ENCODE measurements around the gene KRTAP10-3.

The KRTAP10-3 gene

GRCh38 chr21:44527983-44528633 is 30.5 kb downstream of the KRTAP10-3 start:
- Histone ChIP-seq H3K79me2 (ENCODE audit: control insufficient read depth, insufficient read depth, low read length, unreplicated experiment) (no peaks in the 10 kb centered on the region), H3K36me3 (ENCODE audit: insufficient read depth, low read length) (no peaks in the 10 kb centered on the region), H3K27ac (ENCODE audit: low read depth, low read length) (no peak overlapping the region), H3K4me3 (ENCODE audit: low read depth, low read length) (no peak overlapping the region), H3K4me1 (ENCODE audit: control insufficient read depth, insufficient read depth, low read length, unreplicated experiment) (no peaks in the 10 kb centered on the region), H3K27me3 (ENCODE audit: insufficient read depth, low read length) (no peaks in the 10 kb centered on the region), H2AFZ (ENCODE audit: low read length, unreplicated experiment) (no peak overlapping the region)

- Histone ChIP-seq H3K36me3 (ENCODE audit: insufficient read depth, low read length) (no peaks in the 10 kb centered on the region), H3K27me3 (ENCODE audit: insufficient read depth, low read length) (no peaks in the 10 kb centered on the region), H3K79me2 (ENCODE audit: control insufficient read depth, insufficient read depth, low read length, unreplicated experiment) (no peaks in the 10 kb centered on the region), H3K4me1 (ENCODE audit: control insufficient read depth, insufficient read depth, low read length, unreplicated experiment) (no peaks in the 10 kb centered on the region), H3K4me3 (ENCODE audit: low read depth, low read length) (no peak overlapping the region), H2AFZ (ENCODE audit: low read length, unreplicated experiment) (no peak overlapping the region), H3K27ac (ENCODE audit: low read depth, low read length) (no peak overlapping the region)
Observed at GRCh38 chr21:44527156-44527982, 31.2 kb downstream of the KRTAP10-3 start.

- H3K27ac ChIP-seq (ENCODE audit: low read depth, low read length) = no peak overlapping the region
- no peaks in the 10 kb centered on the region for H3K4me1 ChIP-seq (ENCODE audit: control insufficient read depth, insufficient read depth, low read length, unreplicated experiment)
- no peaks in the 10 kb centered on the region for H3K79me2 ChIP-seq (ENCODE audit: control insufficient read depth, insufficient read depth, low read length, unreplicated experiment)
- no peaks in the 10 kb centered on the region for H3K36me3 ChIP-seq (ENCODE audit: insufficient read depth, low read length)
- no peak overlapping the region for H3K4me3 ChIP-seq (ENCODE audit: low read depth, low read length)
- no peaks in the 10 kb centered on the region for H3K27me3 ChIP-seq (ENCODE audit: insufficient read depth, low read length)
- H2AFZ ChIP-seq (ENCODE audit: low read length, unreplicated experiment) = no peak overlapping the region
Observed at GRCh38 chr21:44526096-44526997, 32.2 kb downstream of the KRTAP10-3 start.

- Histone ChIP-seq H3K79me2 (ENCODE audit: control insufficient read depth, insufficient read depth, low read length, unreplicated experiment) (no peaks in the 10 kb centered on the region), H3K4me1 (ENCODE audit: control insufficient read depth, insufficient read depth, low read length, unreplicated experiment) (no peaks in the 10 kb centered on the region), H3K36me3 (ENCODE audit: insufficient read depth, low read length) (no peaks in the 10 kb centered on the region), H2AFZ (ENCODE audit: low read length, unreplicated experiment) (no peak overlapping the region), H3K27me3 (ENCODE audit: insufficient read depth, low read length) (no peaks in the 10 kb centered on the region), H3K27ac (ENCODE audit: low read depth, low read length) (no peak overlapping the region), H3K4me3 (ENCODE audit: low read depth, low read length) (no peak overlapping the region)
Observed at GRCh38 chr21:44525391-44526095, 33.1 kb downstream of the KRTAP10-3 start.

- no peak overlapping the region for H3K27ac ChIP-seq (ENCODE audit: low read depth, low read length)
- H3K79me2 ChIP-seq (ENCODE audit: control insufficient read depth, insufficient read depth, low read length, unreplicated experiment) = no peaks in the 10 kb centered on the region
- no peaks in the 10 kb centered on the region for H3K27me3 ChIP-seq (ENCODE audit: insufficient read depth, low read length)
- H3K4me1 ChIP-seq (ENCODE audit: control insufficient read depth, insufficient read depth, low read length, unreplicated experiment) = no peaks in the 10 kb centered on the region
- H2AFZ ChIP-seq (ENCODE audit: low read length, unreplicated experiment) = no peak overlapping the region
- no peaks in the 10 kb centered on the region for H3K36me3 ChIP-seq (ENCODE audit: insufficient read depth, low read length)
- no peak overlapping the region for H3K4me3 ChIP-seq (ENCODE audit: low read depth, low read length)
Observed at GRCh38 chr21:44524414-44525371, 33.9 kb downstream of the KRTAP10-3 start.

- H3K36me3 ChIP-seq (ENCODE audit: insufficient read depth, low read length) = no peaks in the 10 kb centered on the region
- H3K27me3 ChIP-seq (ENCODE audit: insufficient read depth, low read length) = no peaks in the 10 kb centered on the region
- no peaks in the 10 kb centered on the region for H3K4me1 ChIP-seq (ENCODE audit: control insufficient read depth, insufficient read depth, low read length, unreplicated experiment)
- H3K79me2 ChIP-seq (ENCODE audit: control insufficient read depth, insufficient read depth, low read length, unreplicated experiment) = no peaks in the 10 kb centered on the region
- H2AFZ ChIP-seq (ENCODE audit: low read length, unreplicated experiment) = no peak overlapping the region
- no peak overlapping the region for H3K27ac ChIP-seq (ENCODE audit: low read depth, low read length)
- no peak overlapping the region for H3K4me3 ChIP-seq (ENCODE audit: low read depth, low read length)
Observed at GRCh38 chr21:44523567-44524413, 34.8 kb downstream of the KRTAP10-3 start.

GRCh38 chr21:44522753-44523204 is 35.8 kb downstream of the KRTAP10-3 start:
- Histone ChIP-seq H3K79me2 (ENCODE audit: control insufficient read depth, insufficient read depth, low read length, unreplicated experiment) (no peaks in the 10 kb centered on the region), H3K4me3 (ENCODE audit: low read depth, low read length) (no peak overlapping the region), H3K27me3 (ENCODE audit: insufficient read depth, low read length) (no peaks in the 10 kb centered on the region), H3K27ac (ENCODE audit: low read depth, low read length) (no peak overlapping the region), H3K4me1 (ENCODE audit: control insufficient read depth, insufficient read depth, low read length, unreplicated experiment) (no peaks in the 10 kb centered on the region), H2AFZ (ENCODE audit: low read length, unreplicated experiment) (no peak overlapping the region), H3K36me3 (ENCODE audit: insufficient read depth, low read length) (no peaks in the 10 kb centered on the region)

GRCh38 chr21:44521928-44522752 is 36.5 kb downstream of the KRTAP10-3 start:
- Histone ChIP-seq H3K79me2 (ENCODE audit: control insufficient read depth, insufficient read depth, low read length, unreplicated experiment) (no peaks in the 10 kb centered on the region), H3K4me1 (ENCODE audit: control insufficient read depth, insufficient read depth, low read length, unreplicated experiment) (no peaks in the 10 kb centered on the region)

More at GRCh38 chr21:44521928-44522752, 36.5 kb downstream of the KRTAP10-3 start:
- Histone ChIP-seq H2AFZ (ENCODE audit: low read length, unreplicated experiment) (no peak overlapping the region), H3K36me3 (ENCODE audit: insufficient read depth, low read length) (no peaks in the 10 kb centered on the region), H3K27ac (ENCODE audit: low read depth, low read length) (no peak overlapping the region), H3K4me3 (ENCODE audit: low read depth, low read length) (no peak overlapping the region), H3K27me3 (ENCODE audit: insufficient read depth, low read length) (no peaks in the 10 kb centered on the region)
